Upper lobe of left lung (tissue), 6 donors: ENCODE measurements around the gene SPG7. TPM values are rescaled to one million over a fixed set of nuclear protein-coding genes. Genes with fewer than 3 reads are reported as not detected.

Experiments
- ATAC-seq, 2 donors: fragments of 200-7000 bp; cut with Tn5 transposase; one replicate each; pipeline ENCODE4 v1.9.1; 2022; ENCODE audit warnings: mild to moderate bottlenecking in 2 of 2, moderate library complexity in 2 of 2; ENCODE audit not compliant: low FRiP score in 2 of 2
- DNase-seq, 2 donors: peaks; one replicate each; pipeline ENCODE4 v3.0.0-alpha.2; 2019 to 2020
- H3K27ac ChIP-seq, 4 donors: fragments of 200-600 bp; sonication (generic); one replicate each; pipeline ENCODE4 v1.5.1; 2016 to 2019
- H3K27me3 ChIP-seq, 4 donors: fragments of 200-600 bp; sonication (generic); one replicate each; pipeline ENCODE4 v1.5.1; 2017 to 2019
- H3K36me3 ChIP-seq, 4 donors: fragments of 200-600 bp; sonication (generic); one replicate each; pipeline ENCODE4 v1.5.1; 2016 to 2019
- H3K4me1 ChIP-seq, 4 donors: fragments of 200-600 bp; sonication (generic); one replicate each; pipeline ENCODE4 v1.5.1; 2018 to 2019
- H3K4me3 ChIP-seq, 4 donors: fragments of 200-600 bp; sonication (generic); one replicate each; pipeline ENCODE4 v1.5.1; 2017 to 2019; ENCODE audit warnings: mild to moderate bottlenecking in 2 of 4, moderate library complexity in 1 of 4
- H3K9me3 ChIP-seq, 4 donors: fragments of 200-600 bp; sonication (generic); one replicate each; pipeline ENCODE4 v1.5.1; 2018 to 2019
- CTCF ChIP-seq, 6 experiments: fragments of 450-650 bp in 4 of 6; fragments of 200-600 bp in 2 of 6; sonication (generic) in 2 of 6; IDR thresholded peaks; one replicate each; pipeline ENCODE4 v1.5.1; 2016 to 2019; ENCODE audit warnings: antibody characterized with exemption in 6 of 6
- EP300 ChIP-seq, 4 donors: sonication (generic); formaldehyde crosslinking; IDR thresholded peaks; one replicate each; pipeline ENCODE4 v1.5.1; 2017; ENCODE audit warnings: antibody characterized with exemption in 4 of 4, control low read depth in 2 of 4
- POLR2A ChIP-seq, 4 donors: fragments of 450-650 bp; IDR thresholded peaks; one replicate each; pipeline ENCODE4 v1.5.1; 2016 to 2017; ENCODE audit warnings: antibody characterized with exemption in 4 of 4, mild to moderate bottlenecking in 2 of 4
- POLR2AphosphoS5 ChIP-seq, 2 donors: sonication (generic); formaldehyde crosslinking; IDR thresholded peaks; one replicate each; pipeline ENCODE4 v1.5.1; 2017; ENCODE audit warnings: antibody characterized with exemption in 2 of 2
- WGBS, 2 donors: methylation state at CpG; one replicate each; pipeline ENCODE4 v1.1.5; 2017 to 2018; 5-methylcytosine and 5-hydroxymethylcytosine counted together
- total RNA-seq, 6 donors: library from RNA; depleted of rRNA in 4 of 6; stranded (reverse); fragments of >200 nt in 4 of 6; gene quantifications; one replicate each; pipeline versions ENCODE4 v1.1.0 to v1.2.1, GENCODE V29; 2016 to 2021
- donor health status: DM: no; HTN: no; CAD: no; lungs with moderate emphysema.
- donor health status: DM: no; HTN: yes; CAD: no; lungs with severe emphysema.

Gene SPG7
- total RNA-seq, 6 donors from 2014 or later: 72.6 to 419 (median 111) TPM

GRCh38 chr16:89546781-89547180 is 38.6 kb downstream of the SPG7 start:
- Histone ChIP-seq H3K27me3 (no peaks in the 10 kb centered on the region), H3K4me1 (peaks cover 0 to 6% (median 3%) of the 10 kb centered on the region in 4 donors), H3K4me3 (no peak overlapping the region), H3K36me3 (peaks cover 33 to 81% (median 66%) of the 10 kb centered on the region in 4 donors), H3K9me3 (no peaks in the 10 kb centered on the region), H3K27ac (no peak overlapping the region)
- ATAC-seq: peak in 1 of 2 donors; percentile 30
- no peak for DNase-seq
- TF ChIP-seq CTCF (IDR thresholded peaks at IDR 0.05) (no peak), POLR2A (IDR thresholded peaks at IDR 0.05) (no peak), POLR2AphosphoS5 (IDR thresholded peaks at IDR 0.05) (no peak), EP300 (IDR thresholded peaks at IDR 0.05) (no peak)
- 89 to 95% methylated on average over 14 to 19 of the region's 19 CpGs for WGBS, 2 donors

- TF ChIP-seq POLR2AphosphoS5 (IDR thresholded peaks at IDR 0.05): no peak
- no peak for TF ChIP-seq EP300 (IDR thresholded peaks at IDR 0.05)
- TF ChIP-seq CTCF (IDR thresholded peaks at IDR 0.05): no peak
- TF ChIP-seq POLR2A (IDR thresholded peaks at IDR 0.05): no peak
- WGBS, 2 donors: 95 to 96% methylated on average over 17 of the region's 17 CpGs
- Histone ChIP-seq H3K27me3 (no peaks in the 10 kb centered on the region), H3K27ac (no peak overlapping the region), H3K36me3 (peaks cover 32 to 82% (median 68%) of the 10 kb centered on the region in 4 donors), H3K9me3 (no peaks in the 10 kb centered on the region), H3K4me3 (no peak overlapping the region), H3K4me1 (peaks cover 0 to 6% (median 3%) of the 10 kb centered on the region in 4 donors)
- DNase-seq (no peak), ATAC-seq (no peak)
Observed at GRCh38 chr16:89547291-89547690, 39.1 kb downstream of the SPG7 start.

GRCh38 chr16:89547860-89548259 is 39.7 kb downstream of the SPG7 start:
- no peak for ATAC-seq
- Histone ChIP-seq H3K36me3 (peaks cover 32 to 88% (median 73%) of the 10 kb centered on the region in 4 donors), H3K9me3 (no peaks in the 10 kb centered on the region), H3K27me3 (no peaks in the 10 kb centered on the region), H3K4me1 (peaks cover 0 to 6% (median 3%) of the 10 kb centered on the region in 4 donors), H3K4me3 (no peak overlapping the region), H3K27ac (no peak overlapping the region)
- DNase-seq: no peak
- WGBS, 2 donors: 95 to 96% methylated on average over 20 of the region's 20 CpGs
- TF ChIP-seq POLR2AphosphoS5 (IDR thresholded peaks at IDR 0.05): no peak

- no peak for ATAC-seq
- no peak overlapping the region for H3K27ac ChIP-seq
- H3K9me3 ChIP-seq: no peaks in the 10 kb centered on the region
- 87 to 93% methylated on average over 21 to 28 of the region's 28 CpGs for WGBS, 2 donors
- TF ChIP-seq POLR2AphosphoS5 (IDR thresholded peaks at IDR 0.05): no peak
- no peak for TF ChIP-seq POLR2A (IDR thresholded peaks at IDR 0.05)
- no peak for TF ChIP-seq CTCF (IDR thresholded peaks at IDR 0.05)
- TF ChIP-seq EP300 (IDR thresholded peaks at IDR 0.05): no peak
- H3K36me3 ChIP-seq: peaks cover 32 to 94% (median 78%) of the 10 kb centered on the region in 4 donors
- H3K4me1 ChIP-seq: peaks cover 0 to 6% (median 3%) of the 10 kb centered on the region in 4 donors
- H3K4me3 ChIP-seq: no peak overlapping the region
- no peak for DNase-seq
- H3K27me3 ChIP-seq: no peaks in the 10 kb centered on the region
Observed at GRCh38 chr16:89548344-89549006, 40.3 kb downstream of the SPG7 start.

GRCh38 chr16:89549007-89549700 is 41.0 kb downstream of the SPG7 start:
- Histone ChIP-seq H3K27ac (no peak overlapping the region), H3K4me1 (peaks cover 0 to 6% (median 3%) of the 10 kb centered on the region in 4 donors)
- TF ChIP-seq EP300 (IDR thresholded peaks at IDR 0.05): no peak
- TF ChIP-seq CTCF (IDR thresholded peaks at IDR 0.05): no peak
- no peak for TF ChIP-seq POLR2A (IDR thresholded peaks at IDR 0.05)
- no peak for TF ChIP-seq POLR2AphosphoS5 (IDR thresholded peaks at IDR 0.05)

More at GRCh38 chr16:89549007-89549700, 41.0 kb downstream of the SPG7 start:
- ATAC-seq (no peak), DNase-seq (no peak)
- Histone ChIP-seq H3K9me3 (no peaks in the 10 kb centered on the region), H3K27me3 (no peaks in the 10 kb centered on the region), H3K4me3 (no peak overlapping the region), H3K36me3 (peaks cover 32 to 99% (median 81%) of the 10 kb centered on the region in 4 donors)
- WGBS, 2 donors: 83 to 95% methylated on average over 10 of the region's 10 CpGs
